ENCODE data around the gene BAHCC1. TPM values are rescaled to one million over a fixed set of nuclear protein-coding genes. Genes with fewer than 3 reads are reported as not detected.
A peak's percentile ranks its signal among the peaks of the same experiment; 100 is the strongest.

The BAHCC1 gene
- total and polyA plus RNA-seq, 9 of the 15 experiments (the other 6 are each of a cell fraction or from before 2014, with no cell fraction given): 0.14 to 26.9 (median 5.0) TPM

DNA sequence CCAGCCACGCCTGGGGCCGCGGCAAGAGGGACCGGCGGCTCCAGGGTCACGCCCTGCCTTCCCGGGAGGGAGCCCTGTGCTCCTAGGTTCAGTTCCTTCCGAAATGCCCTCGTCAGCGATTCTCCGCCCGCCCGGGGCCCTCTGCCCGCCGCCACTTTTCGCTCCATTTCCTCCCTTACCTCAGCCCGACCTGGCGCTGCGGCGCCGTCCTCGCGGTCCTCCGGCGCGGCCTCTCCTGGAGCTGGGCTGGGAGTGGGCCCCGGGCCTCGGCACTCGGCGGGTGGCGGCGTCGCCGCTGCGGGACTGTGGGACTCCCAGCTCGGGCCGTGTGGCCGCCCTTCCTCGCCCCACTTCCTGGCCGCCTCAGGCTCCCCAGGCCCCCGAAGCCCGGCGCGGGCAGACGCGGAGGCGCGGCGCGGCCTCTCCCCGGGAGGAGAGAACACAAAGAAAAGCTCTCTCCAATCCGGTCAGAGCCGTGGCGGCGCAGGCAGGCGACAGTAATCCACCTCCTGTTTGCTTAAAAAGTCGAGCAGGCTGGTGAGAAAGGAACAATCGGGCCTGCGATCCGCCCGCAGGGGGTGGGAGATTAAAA lies 1.6 kb downstream of the BAHCC1 start:
- Histone ChIP-seq H3K27me3 (ENCODE audit: control insufficient read depth in 2 of 2, insufficient read depth in 2 of 2, low read length in 2 of 2) (no peaks in the 10 kb centered on the region), H3K4me3 (no peak overlapping the region), H3K4me2 (ENCODE audit: insufficient read depth, low read length) (no peak overlapping the region), H4K20me1 (replicated peaks; ENCODE audit: control insufficient read depth, insufficient read depth, low read length) (no peaks in the 10 kb centered on the region), H3K9me1 (ENCODE audit: control insufficient read depth, insufficient read depth, low read length) (no peaks in the 10 kb centered on the region), H3K9ac (ENCODE audit: insufficient read depth in 1 of 2, low read depth in 2 of 2, low read length in 2 of 2) (no peak overlapping the region), H3K9me3 (replicated peaks; ENCODE audit: control insufficient read depth, insufficient read depth, low read depth, low read length) (no peaks in the 10 kb centered on the region), H3K36me3 (ENCODE audit: control insufficient read depth, insufficient read depth, low read length) (peaks cover 9% of the 10 kb centered on the region; the same call in 1 of the 3 replicates), H3K79me2 (ENCODE audit: control insufficient read depth, insufficient read depth, low read length) (peaks cover 55% of the 10 kb centered on the region), H3K4me1 (replicated peaks in 1 of 2; ENCODE audit: control insufficient read depth in 2 of 2, insufficient read depth in 2 of 2, low read length in 2 of 2) (peaks cover 23 to 88% of the 10 kb centered on the region in 2 experiments), H2AFZ (ENCODE audit: low read depth, low read length) (no peak overlapping the region), H3K27ac (ENCODE audit: extremely low read depth, low read depth, low read length) (no peak overlapping the region)
- BruUV-seq (replicated peaks): no TSS peak
- DNase-seq (ENCODE audit: extremely low read depth in 1 of 4, low spot score in 3 of 4): no peak
- 95% methylated on average over 35 of the region's 61 CpGs for WGBS (ENCODE audit: insufficient coverage, low coverage, missing lambda C conversion rate)
- ATAC-seq: no peak
- ChIA-PET POLR2A (interaction anchor here (0.6 to 1.1 kb wide), 3 partner anchors 13 to 88 kb away, joined by 3 to 4 read pairs (median 4); no protein-coding TSS in a partner anchor), CTCF (ENCODE audit: low intra/inter-chr PET ratio) (no interaction called here)
- FAIRE-seq: no peak
- in situ Hi-C loops (cut with MboI): no loop called here
- TF ChIP-seq, protein P1, sequence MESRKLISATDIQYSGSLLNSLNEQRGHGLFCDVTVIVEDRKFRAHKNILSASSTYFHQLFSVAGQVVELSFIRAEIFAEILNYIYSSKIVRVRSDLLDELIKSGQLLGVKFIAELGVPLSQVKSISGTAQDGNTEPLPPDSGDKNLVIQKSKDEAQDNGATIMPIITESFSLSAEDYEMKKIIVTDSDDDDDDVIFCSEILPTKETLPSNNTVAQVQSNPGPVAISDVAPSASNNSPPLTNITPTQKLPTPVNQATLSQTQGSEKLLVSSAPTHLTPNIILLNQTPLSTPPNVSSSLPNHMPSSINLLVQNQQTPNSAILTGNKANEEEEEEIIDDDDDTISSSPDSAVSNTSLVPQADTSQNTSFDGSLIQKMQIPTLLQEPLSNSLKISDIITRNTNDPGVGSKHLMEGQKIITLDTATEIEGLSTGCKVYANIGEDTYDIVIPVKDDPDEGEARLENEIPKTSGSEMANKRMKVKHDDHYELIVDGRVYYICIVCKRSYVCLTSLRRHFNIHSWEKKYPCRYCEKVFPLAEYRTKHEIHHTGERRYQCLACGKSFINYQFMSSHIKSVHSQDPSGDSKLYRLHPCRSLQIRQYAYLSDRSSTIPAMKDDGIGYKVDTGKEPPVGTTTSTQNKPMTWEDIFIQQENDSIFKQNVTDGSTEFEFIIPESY (CRISPR knock-in tag; IDR thresholded peaks at IDR 0.05): 0 out of 2 replicates have a peak, but pooled peaks have one; percentile 67
- TF ChIP-seq ZNF316 (IDR thresholded peaks at IDR 0.05) (peak; percentile 15; the same call in 1 of the 2 replicates), ARID1B (IDR thresholded peaks at IDR 0.05) (no peak), MEF2D (tag; conservative IDR thresholded peaks at IDR 0.05; ENCODE audit: low read depth) (no peak), ASH1L (IDR thresholded peaks at IDR 0.05; ENCODE audit: borderline replicate concordance, low read depth, partially characterized antibody) (no peak)
- intact Hi-C loops (cut with micrococcal nuclease): no loop called here
